ENCODE measurements around the gene SERPING1.

DNA sequence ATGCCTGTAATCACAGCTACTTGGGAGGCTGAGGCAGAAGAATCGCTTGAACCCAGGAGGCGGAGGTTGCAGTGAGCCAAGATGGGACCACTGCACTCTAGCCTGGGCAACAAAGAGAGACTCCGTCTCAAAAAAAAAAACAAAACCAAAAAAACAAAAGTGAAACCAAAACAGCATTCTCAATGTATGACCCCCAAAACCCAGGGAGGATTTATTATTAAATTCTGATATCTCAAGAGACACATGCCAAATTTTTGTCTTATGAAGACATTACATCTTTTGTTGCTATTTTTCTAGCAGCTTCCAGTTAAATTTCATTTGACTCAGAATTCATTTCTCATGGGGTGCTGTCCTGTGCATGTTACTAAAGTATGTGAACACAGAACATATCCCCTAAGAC, 55.2 kb downstream of the SERPING1 start:
- TF ChIP-seq, protein P1, sequence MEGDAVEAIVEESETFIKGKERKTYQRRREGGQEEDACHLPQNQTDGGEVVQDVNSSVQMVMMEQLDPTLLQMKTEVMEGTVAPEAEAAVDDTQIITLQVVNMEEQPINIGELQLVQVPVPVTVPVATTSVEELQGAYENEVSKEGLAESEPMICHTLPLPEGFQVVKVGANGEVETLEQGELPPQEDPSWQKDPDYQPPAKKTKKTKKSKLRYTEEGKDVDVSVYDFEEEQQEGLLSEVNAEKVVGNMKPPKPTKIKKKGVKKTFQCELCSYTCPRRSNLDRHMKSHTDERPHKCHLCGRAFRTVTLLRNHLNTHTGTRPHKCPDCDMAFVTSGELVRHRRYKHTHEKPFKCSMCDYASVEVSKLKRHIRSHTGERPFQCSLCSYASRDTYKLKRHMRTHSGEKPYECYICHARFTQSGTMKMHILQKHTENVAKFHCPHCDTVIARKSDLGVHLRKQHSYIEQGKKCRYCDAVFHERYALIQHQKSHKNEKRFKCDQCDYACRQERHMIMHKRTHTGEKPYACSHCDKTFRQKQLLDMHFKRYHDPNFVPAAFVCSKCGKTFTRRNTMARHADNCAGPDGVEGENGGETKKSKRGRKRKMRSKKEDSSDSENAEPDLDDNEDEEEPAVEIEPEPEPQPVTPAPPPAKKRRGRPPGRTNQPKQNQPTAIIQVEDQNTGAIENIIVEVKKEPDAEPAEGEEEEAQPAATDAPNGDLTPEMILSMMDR (IDR thresholded peaks at IDR 0.05): no peak
- no peak for TF ChIP-seq POLR2A (IDR thresholded peaks at IDR 0.05)

All from uterus (tissue), 2 donors.